Cardiac muscle cell (in vitro differentiated cells and primary cell): ENCODE data around the gene ZBTB6. TPM values are rescaled to one million over a fixed set of nuclear protein-coding genes. Genes with fewer than 3 reads are reported as not detected.

ENCODE experiments used
- DNase-seq, 2 donors: peaks; one replicate each; pipeline versions ENCODE4 v3.0.0 to v3.0.0-alpha.2; 2010 to 2017; ENCODE audit warnings: low read depth in 1 of 2, low spot score in 1 of 2
- H3K27ac ChIP-seq: fragments of 200-600 bp; sonication (generic); 2 replicates; pipeline ENCODE4 v1.5.1; 2016
- H3K27me3 ChIP-seq: fragments of 200-600 bp; sonication (generic); 2 replicates; pipeline ENCODE4 v1.6.0; 2016; ENCODE audit warnings: control low read depth
- H3K36me3 ChIP-seq: fragments of 200-600 bp; sonication (generic); 2 replicates; pipeline ENCODE4 v1.5.1; 2016; ENCODE audit warnings: control low read depth
- H3K4me1 ChIP-seq: fragments of 200-600 bp; sonication (generic); 2 replicates; pipeline ENCODE4 v1.8.1; 2017; ENCODE audit warnings: low read depth, mild to moderate bottlenecking, mixed run types
- H3K4me3 ChIP-seq: fragments of 200-600 bp; sonication (generic); 2 replicates; pipeline ENCODE4 v1.5.1; 2016; ENCODE audit warnings: mild to moderate bottlenecking
- H3K9me3 ChIP-seq: fragments of 200-600 bp; sonication (generic); 2 replicates; pipeline ENCODE4 v1.5.1; 2017; ENCODE audit warnings: low read depth, mild to moderate bottlenecking, control low read depth
- CTCF ChIP-seq: IDR thresholded peaks from 2 replicates; pipeline ENCODE4 v1.5.1; 2012; ENCODE audit warnings: low read depth, mild to moderate bottlenecking, low read length
- polyA plus RNA-seq: library from polyadenylated mRNA; unstranded; fragments of >200 nt; fragmentation: Nextera tagmentation; extraction: Ambion mirVana; gene quantifications from 2 replicates; pipeline ENCODE4 v1.2.1, GENCODE V29; 2016
- total RNA-seq: library from RNA; depleted of rRNA; stranded (reverse); fragments of >200 nt; gene quantifications from 2 replicates; pipeline ENCODE4 v1.2.3, GENCODE V29; 2016

The ZBTB6 gene
- total and polyA plus RNA-seq, 2 experiments from 2014 or later, result 2.5 to 6.0 TPM

GRCh38 chr9:122941582-122942234, 28.6 kb upstream of the ZBTB6 start:
- Histone ChIP-seq H3K4me3 (peak overlapping the region; percentile 84), H3K9me3 (no peaks in the 10 kb centered on the region), H3K27me3 (no peaks in the 10 kb centered on the region), H3K27ac (peak overlapping the region; percentile 95), H3K4me1 (peaks cover 5% of the 10 kb centered on the region), H3K36me3 (peaks cover 14% of the 10 kb centered on the region)
- DNase-seq, result peak; percentile 52 to 57
- no peak for TF ChIP-seq CTCF

- H3K4me3 ChIP-seq, result peak within 1 kb of the TSS; percentile 84
- peaks cover 20% of the 10 kb centered on the region for H3K36me3 ChIP-seq
- H3K27ac ChIP-seq, result peak within 1 kb of the TSS; percentile 95
- peak; percentile 99 to 100 for DNase-seq
- H3K9me3 ChIP-seq, result no peaks in the 10 kb centered on the region
- H3K4me1 ChIP-seq, result peaks cover 5% of the 10 kb centered on the region
- TF ChIP-seq CTCF, result no peak
- H3K27me3 ChIP-seq, result no peaks in the 10 kb centered on the region
These were observed 27.8 kb upstream of the ZBTB6 start, which contains the start of gene RABGAP1 for GRCh38 chr9:122940749-122941581. Gene RABGAP1 (plus strand): TSS chr9:122941020. CDS start chr9:122957060, 16,040 bp downstream.

GRCh38 chr9:122940454-122940748, 27.3 kb upstream of the ZBTB6 start:
- no peak for DNase-seq
- H3K27me3 ChIP-seq, result no peaks in the 10 kb centered on the region
- peaks cover 5% of the 10 kb centered on the region for H3K4me1 ChIP-seq
- TF ChIP-seq CTCF, result no peak
- H3K4me3 ChIP-seq, result peak overlapping the region; percentile 20
- peaks cover 20% of the 10 kb centered on the region for H3K36me3 ChIP-seq
- H3K27ac ChIP-seq, result peak overlapping the region; percentile 33
- no peaks in the 10 kb centered on the region for H3K9me3 ChIP-seq

- no peak overlapping the region for H3K4me3 ChIP-seq
- peak overlapping the region; percentile 33 for H3K27ac ChIP-seq
- no peaks in the 10 kb centered on the region for H3K27me3 ChIP-seq
- DNase-seq, result no peak
- TF ChIP-seq CTCF, result no peak
- peaks cover 5% of the 10 kb centered on the region for H3K4me1 ChIP-seq
- H3K36me3 ChIP-seq, result peaks cover 20% of the 10 kb centered on the region
- no peaks in the 10 kb centered on the region for H3K9me3 ChIP-seq
These were observed 26.5 kb upstream of the ZBTB6 start for GRCh38 chr9:122939601-122940000.

GRCh38 chr9:122936883-122937282, 23.8 kb upstream of the ZBTB6 start:
- peaks cover 20% of the 10 kb centered on the region for H3K36me3 ChIP-seq
- no peaks in the 10 kb centered on the region for H3K9me3 ChIP-seq
- no peak for TF ChIP-seq CTCF
- H3K4me3 ChIP-seq, result no peak overlapping the region
- H3K27ac ChIP-seq, result no peak overlapping the region
- DNase-seq, result no peak
- H3K27me3 ChIP-seq, result no peaks in the 10 kb centered on the region
- peaks cover 10% of the 10 kb centered on the region for H3K4me1 ChIP-seq
